ENCODE results near the gene SPATA22.
"Not testable (repeated sequence)": the region's sequence is repeated elsewhere in the genome, so short reads cannot be mapped to it uniquely, and the experiment has no call there.

Gene SPATA22, protein sequence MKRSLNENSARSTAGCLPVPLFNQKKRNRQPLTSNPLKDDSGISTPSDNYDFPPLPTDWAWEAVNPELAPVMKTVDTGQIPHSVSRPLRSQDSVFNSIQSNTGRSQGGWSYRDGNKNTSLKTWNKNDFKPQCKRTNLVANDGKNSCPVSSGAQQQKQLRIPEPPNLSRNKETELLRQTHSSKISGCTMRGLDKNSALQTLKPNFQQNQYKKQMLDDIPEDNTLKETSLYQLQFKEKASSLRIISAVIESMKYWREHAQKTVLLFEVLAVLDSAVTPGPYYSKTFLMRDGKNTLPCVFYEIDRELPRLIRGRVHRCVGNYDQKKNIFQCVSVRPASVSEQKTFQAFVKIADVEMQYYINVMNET

DNA sequence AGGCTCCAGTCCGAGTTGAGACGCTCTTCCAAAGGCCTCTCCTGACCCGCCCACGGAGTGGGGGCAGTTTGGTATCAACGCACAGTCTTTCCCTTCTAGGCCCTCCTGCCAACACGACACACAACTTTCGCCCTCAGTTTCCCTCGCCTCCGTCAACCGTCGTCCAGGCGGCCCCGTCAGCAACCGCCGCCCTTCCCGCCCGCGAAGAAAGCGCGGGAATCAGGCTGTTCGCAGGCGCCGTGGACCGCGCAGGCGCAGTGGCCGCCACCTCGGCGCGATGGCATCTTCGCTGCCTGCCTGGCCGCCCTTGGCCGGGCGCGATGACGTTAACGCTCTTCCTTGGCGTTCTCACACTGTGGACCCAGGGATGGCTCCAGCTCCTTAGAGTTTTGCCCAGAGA, at the start of gene SPATA22:
Gene SPATA22 (minus strand): TSS at position 221 of the 400 bp plus-strand sequence. CDS start 2,494 bp downstream, outside the sequence.
- TF ChIP-seq POLR2A (IDR thresholded peaks at IDR 0.05; ENCODE audit: low read length) (no peak), GATA1 (IDR thresholded peaks at IDR 0.05; ENCODE audit: low read depth, low read length) (no peak)

DNA sequence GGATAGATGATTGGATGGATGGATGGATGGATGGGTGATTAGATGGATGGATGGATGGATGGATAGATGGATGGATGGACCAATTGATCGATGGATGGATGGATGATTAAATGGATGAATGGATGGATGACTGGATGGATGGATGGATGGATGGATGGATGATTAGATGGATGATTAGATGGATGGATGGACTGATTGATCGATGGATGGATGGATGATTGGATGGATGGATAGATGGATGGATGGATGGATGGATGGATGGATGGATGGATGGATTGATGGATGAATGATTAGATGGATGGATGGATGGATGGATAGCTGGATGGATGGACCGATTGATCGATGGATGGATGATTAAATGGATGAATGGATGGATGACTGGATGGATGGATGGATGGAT, 47.9 kb upstream of the SPATA22 start:
- DNase-seq = not testable (repeated sequence)

More for the DNA sequence above, at the start of gene SPATA22:
- no peak for DNase-seq

DNA sequence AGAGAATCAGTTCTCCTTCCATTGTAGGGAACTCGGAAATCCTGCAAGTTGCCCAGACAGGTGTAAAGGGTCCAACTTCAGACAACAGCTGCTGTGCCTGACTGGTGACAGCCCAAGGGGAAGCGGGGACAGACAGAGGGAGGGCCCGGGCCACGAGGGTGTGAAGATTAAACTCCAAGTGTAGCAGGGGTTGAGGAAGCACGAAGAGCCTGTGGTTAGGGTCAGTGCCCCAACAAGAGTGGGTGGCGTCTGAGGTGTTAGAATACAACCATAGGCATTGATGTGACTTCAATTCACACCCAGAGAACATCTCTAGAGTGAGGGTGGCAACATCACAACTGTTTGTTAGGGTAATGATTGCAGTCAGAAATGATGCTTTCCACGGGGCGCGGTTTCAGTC, 43.3 kb upstream of the SPATA22 start:
- TF ChIP-seq POLR2A (IDR thresholded peaks at IDR 0.05; ENCODE audit: low read length) (no peak), GATA1 (IDR thresholded peaks at IDR 0.05; ENCODE audit: low read depth, low read length) (no peak)
- no peak for DNase-seq

DNA sequence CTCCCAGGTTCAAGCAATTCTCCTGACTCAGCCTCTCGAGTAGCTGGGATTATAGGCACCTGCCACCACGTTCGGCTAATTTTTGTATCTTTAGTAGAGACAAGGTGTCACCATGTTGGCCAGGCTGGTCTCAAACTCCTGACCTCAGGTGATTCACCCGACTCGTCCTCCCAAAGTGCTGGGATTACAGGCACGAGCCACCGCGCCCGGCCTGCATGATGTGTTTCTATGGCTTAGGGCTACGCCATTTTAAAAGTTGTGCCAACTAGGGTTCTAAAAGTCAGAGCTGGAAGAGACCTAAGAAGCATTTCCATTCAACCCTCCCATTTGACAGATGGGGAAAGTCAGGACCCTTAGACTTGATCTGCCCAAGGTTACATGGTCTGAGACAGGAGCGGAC, 42.5 kb upstream of the SPATA22 start:
- not testable (repeated sequence) for DNase-seq

DNA sequence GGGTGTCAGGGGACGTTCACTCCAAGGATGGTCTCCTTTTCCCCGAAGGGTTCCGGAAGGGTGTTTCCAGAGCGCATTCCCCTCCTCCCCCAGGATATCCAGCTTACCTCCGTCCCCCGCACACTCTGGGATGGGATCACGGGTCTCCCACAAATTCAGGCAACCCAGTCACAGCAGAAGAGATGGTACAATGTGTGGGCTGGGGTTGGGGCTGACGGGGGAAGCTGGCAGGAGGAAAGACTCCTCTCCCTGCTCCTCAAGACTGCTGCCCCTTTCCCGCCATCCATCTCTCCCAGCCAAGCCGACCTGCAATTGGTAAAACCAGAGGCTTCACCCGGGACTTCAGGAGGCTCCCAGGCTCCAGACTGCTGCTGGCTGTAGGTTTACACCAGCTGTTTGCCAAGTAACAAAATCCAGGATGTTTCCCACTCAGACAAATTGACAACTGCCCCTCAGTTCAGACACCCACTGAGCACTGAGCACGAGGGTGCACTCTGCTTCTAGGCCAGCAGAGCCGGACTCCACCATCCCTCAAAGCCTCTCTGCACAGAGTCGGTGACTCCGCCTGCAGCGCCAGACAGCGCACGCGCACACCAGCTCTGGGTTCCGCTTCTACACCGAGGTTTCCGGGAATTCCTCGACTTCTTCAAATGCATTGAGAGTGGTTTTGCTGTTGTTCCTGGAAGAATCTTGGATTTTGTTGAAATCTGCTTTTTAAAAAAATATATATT, 41.9 kb upstream of the SPATA22 start:
- TF ChIP-seq GATA1 (IDR thresholded peaks at IDR 0.05; ENCODE audit: low read depth, low read length) (no peak), POLR2A (IDR thresholded peaks at IDR 0.05; ENCODE audit: low read length) (no peak)
- no peak for DNase-seq

DNA sequence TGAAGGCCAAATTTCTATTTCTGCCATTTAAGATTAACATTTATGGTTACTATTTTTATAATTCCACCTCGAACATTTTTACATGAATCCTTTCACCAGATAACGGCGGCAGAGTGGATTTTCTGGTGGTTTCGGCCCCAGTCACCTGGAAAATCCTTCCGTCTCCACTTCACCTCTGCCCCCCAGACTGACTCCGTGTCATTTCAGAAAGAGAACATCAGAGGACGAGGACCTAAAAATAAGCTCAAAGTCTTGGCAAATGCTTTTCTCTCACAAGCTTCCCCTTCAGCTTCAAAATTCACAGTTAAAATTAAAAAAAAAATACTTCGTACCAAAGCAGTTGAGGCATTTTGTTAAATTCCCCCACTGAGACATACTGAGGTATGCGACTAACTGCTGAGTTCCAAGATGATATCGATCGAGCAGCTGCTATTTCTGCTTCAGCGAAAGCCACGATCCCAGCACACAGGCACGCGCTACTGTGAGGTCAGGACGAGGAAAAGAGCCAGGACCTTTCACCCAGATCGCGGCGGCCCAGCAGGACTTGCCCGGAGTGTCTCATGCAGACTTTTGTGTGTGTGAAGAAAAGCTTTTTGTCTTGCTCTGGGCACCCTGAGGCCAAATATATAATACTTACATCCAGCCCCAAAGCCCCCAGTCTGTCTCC, 41.0 kb upstream of the SPATA22 start:
- DNase-seq = no peak

DNA sequence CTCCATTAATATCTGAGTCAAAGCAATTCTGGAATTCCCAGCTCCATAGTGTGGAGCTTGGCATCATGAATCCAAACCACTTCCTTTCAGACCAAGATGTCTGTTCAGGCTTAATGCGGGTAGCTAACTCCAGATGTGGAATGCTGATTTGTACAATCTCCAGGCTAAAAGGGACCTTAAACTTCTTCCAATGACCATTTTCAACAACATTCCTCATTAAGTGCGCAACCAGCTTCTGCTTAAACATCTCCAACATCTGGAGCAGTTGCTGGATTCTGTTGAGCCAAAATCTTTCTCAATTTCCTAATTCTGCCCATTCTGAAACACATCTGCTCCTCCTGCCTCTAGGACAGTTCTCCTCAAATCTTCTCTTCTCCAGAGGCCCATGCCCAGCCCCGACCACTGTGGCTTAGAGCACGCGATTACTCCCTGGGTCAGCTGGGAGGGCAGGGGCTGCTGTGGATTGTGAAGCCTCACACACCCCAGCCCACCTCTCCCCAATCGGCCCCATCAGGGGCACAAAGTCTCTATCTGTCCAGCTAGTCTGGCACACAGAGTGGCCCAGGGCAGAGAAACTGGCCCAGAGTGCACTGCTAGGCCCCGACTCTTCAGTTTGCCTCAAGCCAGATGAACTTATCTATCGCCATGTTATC, 40.4 kb upstream of the SPATA22 start:
- TF ChIP-seq POLR2A (IDR thresholded peaks at IDR 0.05; ENCODE audit: low read length) (no peak), GATA1 (IDR thresholded peaks at IDR 0.05; ENCODE audit: low read depth, low read length) (no peak)
- no peak for DNase-seq

More for the DNA sequence above, 41.0 kb upstream of the SPATA22 start:
- no peak for TF ChIP-seq POLR2A (IDR thresholded peaks at IDR 0.05; ENCODE audit: low read length)
- no peak for TF ChIP-seq GATA1 (IDR thresholded peaks at IDR 0.05; ENCODE audit: low read depth, low read length)

DNA sequence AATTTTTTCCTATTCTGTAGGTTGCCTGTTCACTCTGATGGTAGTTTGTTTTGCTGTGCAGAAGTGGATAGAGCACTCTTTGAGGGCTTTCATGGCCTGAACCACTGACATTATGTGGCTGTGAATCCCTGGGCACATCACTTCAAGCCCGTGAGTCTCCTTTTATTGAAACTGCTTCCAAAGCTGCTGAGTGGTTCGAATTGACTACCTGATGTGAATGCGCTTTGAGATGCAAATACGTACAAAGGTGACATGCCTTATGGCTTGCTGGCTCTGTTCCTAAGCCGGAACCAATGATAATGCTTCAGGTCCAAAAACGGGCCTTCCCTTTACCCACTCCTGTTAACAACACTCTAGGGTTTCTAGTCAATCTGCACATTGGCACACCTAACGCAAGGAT, 38.5 kb upstream of the SPATA22 start:
- DNase-seq = no peak
- TF ChIP-seq POLR2A (IDR thresholded peaks at IDR 0.05; ENCODE audit: low read length) = no peak
- TF ChIP-seq GATA1 (IDR thresholded peaks at IDR 0.05; ENCODE audit: low read depth, low read length) = no peak

DNA sequence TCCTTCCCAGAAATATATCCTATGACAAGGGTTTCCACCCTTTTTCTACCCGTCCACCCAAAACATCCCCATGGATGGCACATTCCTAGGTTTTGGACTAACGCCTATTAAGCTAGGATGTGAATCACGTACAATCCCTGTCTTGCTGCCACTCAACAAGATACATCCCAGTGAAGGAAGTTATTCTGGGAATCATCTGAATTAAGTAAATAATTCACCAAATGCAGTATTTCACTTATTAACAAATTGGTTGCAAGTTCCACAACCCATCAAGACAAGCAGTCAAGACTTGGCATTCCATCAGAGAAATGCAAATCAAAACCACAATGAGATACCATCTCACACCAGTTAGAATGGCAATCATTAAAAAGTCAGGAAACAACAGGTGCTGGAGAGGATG, 36.2 kb upstream of the SPATA22 start:
- DNase-seq = no peak
- no peak for TF ChIP-seq GATA1 (IDR thresholded peaks at IDR 0.05; ENCODE audit: low read depth, low read length)
- TF ChIP-seq POLR2A (IDR thresholded peaks at IDR 0.05; ENCODE audit: low read length) = no peak

DNA sequence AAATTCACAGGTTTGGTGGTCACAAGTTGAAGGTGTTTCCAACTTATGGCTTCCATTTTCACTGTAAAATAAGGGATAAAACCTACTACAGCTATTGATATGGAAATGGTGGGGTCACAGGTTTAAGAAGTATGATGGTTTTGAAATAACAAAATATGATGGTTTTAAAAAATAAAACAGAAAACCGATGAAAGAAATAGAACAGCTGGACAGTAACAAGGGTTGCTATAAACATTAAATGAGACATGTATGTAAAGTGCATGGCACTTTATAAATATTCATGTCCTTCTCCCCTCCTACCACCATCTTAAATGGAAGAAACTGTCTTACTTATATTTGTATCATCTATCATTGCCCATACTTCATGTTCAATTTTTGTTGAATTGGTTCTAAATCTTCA, 35.5 kb upstream of the SPATA22 start:
- DNase-seq = no peak
- TF ChIP-seq POLR2A (IDR thresholded peaks at IDR 0.05; ENCODE audit: low read length) = no peak
- no peak for TF ChIP-seq GATA1 (IDR thresholded peaks at IDR 0.05; ENCODE audit: low read depth, low read length)

DNA sequence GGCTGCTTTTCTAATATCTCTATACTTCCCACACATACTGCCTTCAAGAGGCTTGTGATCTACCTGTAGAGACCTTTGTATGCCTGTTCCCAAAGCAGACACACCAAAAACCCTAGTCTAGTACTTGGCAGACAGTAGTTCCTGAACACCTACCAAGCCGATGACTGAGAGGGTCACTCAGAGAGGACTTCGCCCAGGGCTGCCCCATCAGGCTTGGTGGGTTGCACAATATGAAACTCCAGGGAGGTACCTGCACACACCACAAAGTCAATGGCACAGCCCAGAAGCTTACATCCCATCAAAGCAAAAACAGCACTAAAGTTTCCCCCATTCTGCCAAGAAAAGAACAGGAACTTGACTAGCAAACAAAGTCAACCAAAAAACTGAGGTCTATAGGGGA, 34.4 kb upstream of the SPATA22 start:
- TF ChIP-seq GATA1 (IDR thresholded peaks at IDR 0.05; ENCODE audit: low read depth, low read length) = no peak
- no peak for TF ChIP-seq POLR2A (IDR thresholded peaks at IDR 0.05; ENCODE audit: low read length)
- no peak for DNase-seq

DNA sequence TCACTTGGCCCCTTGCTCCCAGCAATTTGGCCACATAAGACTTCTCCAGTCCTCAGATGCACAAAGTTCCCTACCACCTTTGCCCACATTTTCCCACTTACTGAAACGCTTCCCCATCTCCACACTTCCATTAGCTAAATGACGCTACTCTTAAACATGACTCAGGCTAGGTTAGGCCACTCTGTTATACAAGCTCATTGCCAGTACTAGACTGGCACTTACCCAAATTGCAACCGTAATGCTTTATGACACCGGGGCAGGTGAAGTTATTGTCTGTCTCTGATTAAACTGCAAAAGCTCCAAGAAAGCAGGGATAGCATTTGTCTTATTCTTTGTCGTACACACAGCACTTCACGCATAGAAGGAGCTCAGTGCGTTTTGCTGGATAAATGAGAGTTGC, 33.4 kb upstream of the SPATA22 start:
- no peak for DNase-seq
- TF ChIP-seq POLR2A (IDR thresholded peaks at IDR 0.05; ENCODE audit: low read length) (no peak), GATA1 (IDR thresholded peaks at IDR 0.05; ENCODE audit: low read depth, low read length) (no peak)

DNA sequence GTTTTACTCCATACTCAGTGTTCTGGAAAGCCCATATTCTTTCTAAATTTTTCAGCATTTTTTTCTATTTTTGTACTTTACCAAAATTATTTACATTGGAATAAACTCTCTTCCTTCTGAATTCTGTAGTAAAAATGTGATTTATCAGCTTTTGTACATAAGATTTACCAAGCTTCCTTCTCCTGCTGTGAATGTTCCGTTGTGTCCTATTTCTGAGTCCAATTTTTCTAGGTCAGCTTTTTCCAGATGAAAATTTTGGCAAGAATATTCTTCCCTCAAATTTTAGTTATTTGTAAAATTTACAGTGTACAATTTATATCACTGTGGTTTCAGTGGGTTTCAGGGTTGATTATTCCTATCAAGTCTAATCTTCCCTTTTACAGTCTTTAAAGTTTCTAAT, 31.7 kb upstream of the SPATA22 start:
- DNase-seq = no peak
- TF ChIP-seq POLR2A (IDR thresholded peaks at IDR 0.05; ENCODE audit: low read length) (no peak), GATA1 (IDR thresholded peaks at IDR 0.05; ENCODE audit: low read depth, low read length) (no peak)

DNA sequence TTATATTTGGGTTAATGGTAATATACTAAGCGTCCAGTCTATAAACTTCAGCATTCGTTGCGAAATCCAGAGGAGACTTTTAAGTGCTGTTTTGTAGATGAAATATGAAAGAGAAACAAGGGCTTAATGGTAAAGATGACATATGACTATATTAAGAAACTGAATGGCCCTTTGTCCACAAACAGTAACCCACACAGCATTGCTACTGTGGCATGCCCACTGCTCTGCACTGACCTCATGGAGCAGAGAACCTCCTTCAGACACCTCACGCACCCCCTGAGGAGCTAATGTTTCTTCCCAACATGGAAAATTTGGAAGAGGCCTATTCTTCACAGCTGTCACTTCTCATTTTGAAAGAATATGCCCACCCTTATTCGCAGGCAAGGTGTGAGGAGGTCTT, 30.8 kb upstream of the SPATA22 start:
- TF ChIP-seq POLR2A (IDR thresholded peaks at IDR 0.05; ENCODE audit: low read length) (no peak), GATA1 (IDR thresholded peaks at IDR 0.05; ENCODE audit: low read depth, low read length) (no peak)
- no peak for DNase-seq

All from erythroblast (primary cell).